Mucosa of descending colon (tissue), 3 donors: ENCODE results near the gene TSHZ2. TPM values are rescaled to one million over a fixed set of nuclear protein-coding genes. Genes with fewer than 3 reads are reported as not detected.
A peak's percentile ranks its signal among the peaks of the same experiment; 100 is the strongest.

Source experiments
- ATAC-seq: fragments of 200-7000 bp; cut with Tn5 transposase; one replicate; pipeline ENCODE4 v1.9.1; 2020; ENCODE audit warnings: mild to moderate bottlenecking, moderate library complexity
- DNase-seq, 3 donors: peaks; one replicate each; pipeline ENCODE4 v3.0.0-alpha.2; 2020
- H3K36me3 ChIP-seq: fragments of 200-600 bp; one replicate; pipeline ENCODE4 v1.8.0; 2021; ENCODE audit warnings: low read depth, mild to moderate bottlenecking
- H3K4me1 ChIP-seq: fragments of 200-600 bp; one replicate; pipeline ENCODE4 v1.8.0; 2021; ENCODE audit warnings: low read depth, mild to moderate bottlenecking
- H3K4me3 ChIP-seq: fragments of 200-600 bp; one replicate; pipeline ENCODE4 v1.8.0; 2021; ENCODE audit warnings: mild to moderate bottlenecking
- H3K9me3 ChIP-seq: fragments of 200-600 bp; one replicate; pipeline ENCODE4 v1.8.0; 2021; ENCODE audit warnings: mild to moderate bottlenecking
- intact Hi-C, 2 donors: fragments of 100-400 bp; cut with DNase I in 1 of 2; cut with micrococcal nuclease in 1 of 2; formaldehyde crosslinking; loops; one replicate each; pipeline versions ENCODE4 v1.11.0 to v1.11.1; 2022; cut with DNase I, micrococcal nuclease
- total RNA-seq, 3 donors: library from RNA; stranded (reverse); fragmentation: NEBNext Ultra II Directional in 2 of 3; extraction: Animal tissue kit (Norgen Biotek cat#: 25700) in 2 of 3; gene quantifications; one replicate each; pipeline versions ENCODE4 v1.2.1 to v1.2.4, GENCODE V29; 2021 to 2023
- TF ChIP-seq, protein P1 (sequence below): fragments of 200-600 bp; IDR thresholded peaks from one replicate; pipeline ENCODE4 v1.8.0; 2022; ENCODE audit warnings: antibody characterized with exemption, mild to moderate bottlenecking
- donor health status: DM: no; HTN: no; CAD: no; lungs with moderate emphysema.
- donor health status: DM: no; HTN: no; CAD: no.
- donor health status: DM: no; HTN: yes; CAD: no.

The TSHZ2 gene
- total RNA-seq, 3 donors from 2014 or later = 1.9 to 17.8 (median 3.6) TPM

DNA sequence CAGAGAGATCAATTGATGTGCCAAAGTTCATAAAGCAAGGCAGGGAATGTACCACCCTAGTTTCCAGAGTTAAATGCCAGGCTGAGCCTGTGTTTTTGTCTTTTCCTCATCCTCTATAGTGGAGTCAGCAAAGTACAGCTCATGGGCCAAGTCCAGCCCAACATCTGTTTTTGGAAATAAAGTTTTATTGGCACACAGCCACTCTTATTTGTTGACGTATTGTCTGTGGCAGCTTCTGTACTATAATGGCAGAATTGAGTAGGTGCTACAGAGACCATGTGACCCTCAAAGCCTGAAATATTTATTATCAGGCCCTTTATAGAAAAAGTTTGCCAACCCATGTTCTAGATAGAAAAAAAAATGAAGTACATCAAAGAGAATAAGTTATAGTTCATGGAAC is 187.0 kb downstream of the TSHZ2 start:
- ATAC-seq (no peak), DNase-seq (no peak)
- H3K36me3 ChIP-seq = no peaks in the 10 kb centered on the region
- intact Hi-C loops = loop anchor here in 1 of 2 donors (10.0 kb wide), 1 partner anchor 386 kb away; no protein-coding TSS in a partner anchor
- peaks cover 3% of the 10 kb centered on the region for H3K4me1 ChIP-seq
- no peaks in the 10 kb centered on the region for H3K9me3 ChIP-seq
- no peak overlapping the region for H3K4me3 ChIP-seq
- TF ChIP-seq, protein P1, sequence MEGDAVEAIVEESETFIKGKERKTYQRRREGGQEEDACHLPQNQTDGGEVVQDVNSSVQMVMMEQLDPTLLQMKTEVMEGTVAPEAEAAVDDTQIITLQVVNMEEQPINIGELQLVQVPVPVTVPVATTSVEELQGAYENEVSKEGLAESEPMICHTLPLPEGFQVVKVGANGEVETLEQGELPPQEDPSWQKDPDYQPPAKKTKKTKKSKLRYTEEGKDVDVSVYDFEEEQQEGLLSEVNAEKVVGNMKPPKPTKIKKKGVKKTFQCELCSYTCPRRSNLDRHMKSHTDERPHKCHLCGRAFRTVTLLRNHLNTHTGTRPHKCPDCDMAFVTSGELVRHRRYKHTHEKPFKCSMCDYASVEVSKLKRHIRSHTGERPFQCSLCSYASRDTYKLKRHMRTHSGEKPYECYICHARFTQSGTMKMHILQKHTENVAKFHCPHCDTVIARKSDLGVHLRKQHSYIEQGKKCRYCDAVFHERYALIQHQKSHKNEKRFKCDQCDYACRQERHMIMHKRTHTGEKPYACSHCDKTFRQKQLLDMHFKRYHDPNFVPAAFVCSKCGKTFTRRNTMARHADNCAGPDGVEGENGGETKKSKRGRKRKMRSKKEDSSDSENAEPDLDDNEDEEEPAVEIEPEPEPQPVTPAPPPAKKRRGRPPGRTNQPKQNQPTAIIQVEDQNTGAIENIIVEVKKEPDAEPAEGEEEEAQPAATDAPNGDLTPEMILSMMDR = no peak

DNA sequence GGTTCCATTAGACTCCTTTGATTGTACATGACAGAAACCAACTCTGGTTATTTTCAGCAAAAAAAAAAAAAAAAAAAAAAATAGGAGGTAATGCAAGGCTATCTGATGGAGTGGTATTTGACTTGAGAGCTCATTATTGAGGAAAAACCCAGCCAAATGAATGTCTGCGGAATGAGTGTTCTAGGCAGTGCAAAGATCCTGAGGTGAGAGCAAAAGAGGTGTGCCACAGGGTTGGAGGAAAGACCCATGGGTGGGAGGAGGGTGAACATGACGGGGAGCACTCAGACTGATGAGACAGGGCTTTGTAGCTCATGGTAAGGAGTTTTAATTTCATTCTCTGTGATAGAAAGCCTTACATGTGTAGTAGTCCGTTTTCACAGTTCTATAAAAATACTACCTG is 188.9 kb downstream of the TSHZ2 start:
- H3K4me3 ChIP-seq = no peak overlapping the region
- intact Hi-C loops = no loop called here
- TF ChIP-seq, protein P1 = no peak
- ATAC-seq (no peak), DNase-seq (no peak)
- H3K4me1 ChIP-seq = peaks cover 3% of the 10 kb centered on the region
- no peaks in the 10 kb centered on the region for H3K9me3 ChIP-seq
- no peaks in the 10 kb centered on the region for H3K36me3 ChIP-seq

DNA sequence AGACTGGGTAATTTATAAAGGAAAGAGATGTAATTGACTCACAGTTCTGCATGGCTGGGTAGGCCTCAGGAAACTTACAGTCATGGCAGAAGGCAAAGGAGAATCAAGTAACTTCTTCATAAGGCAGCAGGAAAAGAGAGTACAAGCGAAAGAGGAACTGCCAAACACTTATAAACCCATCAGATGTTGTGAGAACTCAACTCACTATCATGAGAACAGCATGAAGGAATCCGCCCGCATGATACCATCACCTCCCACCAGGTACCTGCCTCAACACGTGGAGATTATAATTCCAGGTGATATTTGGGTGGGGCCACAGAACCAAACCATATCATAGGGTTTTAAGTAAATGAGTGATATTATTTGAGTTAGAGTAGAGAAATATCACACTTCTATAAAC is 189.3 kb downstream of the TSHZ2 start:
- Histone ChIP-seq H3K9me3 (no peaks in the 10 kb centered on the region), H3K36me3 (no peaks in the 10 kb centered on the region), H3K4me1 (peaks cover 3% of the 10 kb centered on the region), H3K4me3 (no peak overlapping the region)
- ATAC-seq = no peak
- intact Hi-C loops = no loop called here
- TF ChIP-seq, protein P1 = no peak
- DNase-seq = no peak

DNA sequence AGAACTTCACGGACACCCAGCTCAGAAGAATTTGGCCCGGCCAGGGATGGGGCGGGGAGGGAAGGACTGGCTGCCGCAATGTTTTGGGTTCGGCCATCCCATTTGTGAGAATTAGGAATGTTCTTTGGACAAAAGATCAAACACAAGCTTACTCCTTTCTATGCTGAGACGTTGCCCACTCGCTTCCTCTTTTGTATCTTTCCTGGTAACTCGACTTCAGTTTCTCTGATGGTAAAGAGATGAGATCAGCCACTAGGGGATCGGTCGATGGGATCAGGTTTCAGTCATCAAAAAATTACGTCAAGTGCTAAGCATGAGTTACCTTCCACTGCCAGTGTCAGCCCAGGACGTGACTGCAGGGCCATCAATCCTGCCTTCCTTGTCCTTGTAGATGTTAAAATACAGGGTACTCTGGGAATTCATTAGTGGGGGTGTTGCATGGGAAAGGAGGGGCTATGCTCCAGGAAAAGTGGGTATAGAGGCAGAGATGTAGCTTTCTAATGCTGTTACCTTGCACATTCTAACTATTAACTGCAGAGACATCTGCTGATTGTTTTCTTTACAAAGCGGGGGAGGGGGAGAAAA is 190.2 kb downstream of the TSHZ2 start:
- no peaks in the 10 kb centered on the region for H3K9me3 ChIP-seq
- H3K4me3 ChIP-seq = no peak overlapping the region
- TF ChIP-seq, protein P1 = no peak
- peaks cover 3% of the 10 kb centered on the region for H3K4me1 ChIP-seq
- no peaks in the 10 kb centered on the region for H3K36me3 ChIP-seq
- DNase-seq (peak in 1 of 3 donors; percentile 13), ATAC-seq (peak; percentile 69)
- intact Hi-C loops = no loop called here

DNA sequence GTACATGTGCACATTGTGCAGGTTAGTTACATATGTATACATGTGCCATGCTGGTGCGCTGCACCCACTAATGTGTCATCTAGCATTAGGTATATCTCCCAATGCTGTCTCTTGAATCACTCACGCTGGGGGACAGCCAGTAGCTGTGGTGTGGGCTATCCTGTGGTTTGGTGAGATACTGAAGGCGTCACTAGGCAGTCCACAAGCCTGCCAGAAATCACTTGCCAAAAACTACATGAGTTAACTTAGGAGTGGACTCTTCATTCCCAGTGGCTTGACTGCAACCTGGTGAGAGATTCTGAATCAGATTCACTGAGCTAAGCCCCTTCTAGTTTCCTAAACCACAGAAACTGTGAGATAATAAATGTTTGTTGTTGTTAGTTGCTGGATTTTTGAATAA is 191.3 kb downstream of the TSHZ2 start:
- ATAC-seq (no peak), DNase-seq (no peak)
- TF ChIP-seq, protein P1 = no peak
- intact Hi-C loops = no loop called here
- Histone ChIP-seq H3K4me1 (peaks cover 3% of the 10 kb centered on the region), H3K4me3 (no peak overlapping the region), H3K36me3 (no peaks in the 10 kb centered on the region), H3K9me3 (no peaks in the 10 kb centered on the region)

DNA sequence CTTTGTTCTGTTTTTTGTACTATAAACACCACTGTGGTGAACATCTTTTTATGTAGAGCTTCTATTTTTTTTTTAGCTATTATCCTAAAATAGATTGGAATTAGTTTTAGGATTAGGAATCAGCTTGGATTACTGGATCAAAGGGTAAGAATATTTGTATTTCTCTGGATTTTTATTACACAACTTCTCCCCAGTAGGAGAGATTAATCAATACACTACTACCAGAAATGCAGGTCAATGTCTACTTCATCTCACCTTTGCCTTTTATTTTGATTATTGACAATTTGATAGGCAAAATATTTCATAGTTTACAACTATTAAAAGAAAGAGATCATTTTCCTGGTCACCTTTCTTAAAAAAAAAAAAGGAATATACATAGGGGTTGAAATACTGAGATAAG is 191.9 kb downstream of the TSHZ2 start:
- H3K4me1 ChIP-seq = peaks cover 3% of the 10 kb centered on the region
- intact Hi-C loops = no loop called here
- TF ChIP-seq, protein P1 = no peak
- ATAC-seq (no peak), DNase-seq (no peak)
- H3K4me3 ChIP-seq = no peak overlapping the region
- no peaks in the 10 kb centered on the region for H3K9me3 ChIP-seq
- no peaks in the 10 kb centered on the region for H3K36me3 ChIP-seq
